CD14-positive monocyte (primary cell): ENCODE data around the gene UNK. TPM values are rescaled to one million over a fixed set of nuclear protein-coding genes. Genes with fewer than 3 reads are reported as not detected.

Experiments used
- DNase-seq, 3 donors: peaks; one replicate each; pipeline ENCODE4 v3.0.0-alpha.2; 2011 to 2022
- H2AFZ ChIP-seq: 2 replicates; pipeline ENCODE4 v1.6.0; 2012; ENCODE audit warnings: mild to moderate bottlenecking, low read depth, low read length, inconsistent platforms; ENCODE audit not compliant: insufficient read depth, poor library complexity, severe bottlenecking
- H3K27ac ChIP-seq, 2 donors: 1 replicate in 1 of 2; 2 replicates in 1 of 2; pipeline ENCODE4 v1.5.1; 2012 to 2013; ENCODE audit warnings: low read length in 2 of 2, control low read depth in 1 of 2, inconsistent platforms in 1 of 2, low read depth in 1 of 2, mild to moderate bottlenecking in 1 of 2
- H3K27me3 ChIP-seq, 2 donors: one replicate each; pipeline versions ENCODE4 v1.6.0 to v1.6.1; 2011 to 2013; ENCODE audit warnings: low read length in 2 of 2; ENCODE audit not compliant: control insufficient read depth in 2 of 2, insufficient read depth in 2 of 2
- H3K36me3 ChIP-seq, 2 donors: replicated peaks in 1 of 2; 1 replicate in 1 of 2; 2 replicates in 1 of 2; pipeline versions ENCODE4 v1.5.1 to v1.6.1; 2012 to 2013; ENCODE audit warnings: low read length in 2 of 2, control low read depth in 1 of 2, inconsistent platforms in 1 of 2, mild to moderate bottlenecking in 1 of 2; ENCODE audit not compliant: insufficient read depth in 2 of 2, control insufficient read depth in 1 of 2
- H3K4me1 ChIP-seq, 2 donors: 1 replicate in 1 of 2; 2 replicates in 1 of 2; pipeline versions ENCODE4 v1.5.1 to v1.6.1; 2012 to 2013; ENCODE audit warnings: low read length in 2 of 2, control low read depth in 1 of 2, inconsistent platforms in 1 of 2, mild to moderate bottlenecking in 1 of 2, moderate library complexity in 1 of 2; ENCODE audit not compliant: insufficient read depth in 2 of 2, control insufficient read depth in 1 of 2
- H3K4me2 ChIP-seq: replicated peaks from 2 replicates; pipeline ENCODE3; 2012; ENCODE audit warnings: low read length, moderate library complexity, mild to moderate bottlenecking; ENCODE audit not compliant: poor library complexity, severe bottlenecking; ENCODE audit errors: extremely low read depth
- H3K4me3 ChIP-seq, 3 experiments: fragments of 200-600 bp in 1 of 3; sonication (generic) in 1 of 3; replicated peaks in 1 of 3; 1 replicate in 2 of 3; 2 replicates in 1 of 3; pipeline ENCODE4 v1.5.1; 2011 to 2013; ENCODE audit warnings: low read length in 3 of 3, mild to moderate bottlenecking in 3 of 3, control low read depth in 2 of 3, low read depth in 2 of 3, inconsistent platforms in 1 of 3, moderate library complexity in 1 of 3
- H3K79me2 ChIP-seq: 2 replicates; pipeline ENCODE4 v1.6.0; 2012; ENCODE audit warnings: mild to moderate bottlenecking, control low read depth, inconsistent platforms, low read length, moderate library complexity; ENCODE audit not compliant: insufficient read depth
- H3K9ac ChIP-seq: 2 replicates; pipeline ENCODE4 v1.6.0; 2017; ENCODE audit warnings: low read length, mild to moderate bottlenecking; ENCODE audit not compliant: insufficient read depth, poor library complexity, severe bottlenecking
- H3K9me3 ChIP-seq, 2 donors: replicated peaks in 1 of 2; 1 replicate in 1 of 2; 2 replicates in 1 of 2; pipeline versions ENCODE4 v1.5.1 to v1.6.1; 2012 to 2013; ENCODE audit warnings: low read length in 2 of 2, control low read depth in 1 of 2; ENCODE audit not compliant: control insufficient read depth in 1 of 2, insufficient read depth in 1 of 2
- H4K20me1 ChIP-seq: 2 replicates; pipeline ENCODE4 v1.6.0; 2012; ENCODE audit warnings: mild to moderate bottlenecking, low read length, control low read depth, moderate library complexity; ENCODE audit not compliant: insufficient read depth
- H3K27ac Mint-ChIP-seq, 7 donors: one replicate each; pipeline ENCODE4 v1.8.0; 2020; ENCODE audit warnings: mild to moderate bottlenecking in 7 of 7, mixed read lengths in 7 of 7, moderate library complexity in 6 of 7, inconsistent platforms in 2 of 7
- H3K27me3 Mint-ChIP-seq, 3 donors: one replicate each; pipeline ENCODE4 v1.8.0; 2021 to 2022; ENCODE audit warnings: low read depth in 3 of 3, mild to moderate bottlenecking in 3 of 3, mixed read lengths in 3 of 3, moderate library complexity in 3 of 3, inconsistent platforms in 1 of 3
- H3K36me3 Mint-ChIP-seq, 2 donors: one replicate each; pipeline ENCODE4 v1.8.0; 2020; ENCODE audit warnings: mixed read lengths in 2 of 2, inconsistent platforms in 1 of 2, mild to moderate bottlenecking in 1 of 2
- H3K4me1 Mint-ChIP-seq: one replicate; pipeline ENCODE4 v1.8.0; 2020; ENCODE audit warnings: mild to moderate bottlenecking, mixed read lengths
- H3K4me3 Mint-ChIP-seq, 2 donors: one replicate each; pipeline ENCODE4 v1.8.0; 2020; ENCODE audit warnings: mild to moderate bottlenecking in 2 of 2, mixed read lengths in 2 of 2, moderate library complexity in 1 of 2
- H3K9me3 Mint-ChIP-seq, 7 donors: one replicate each; pipeline ENCODE4 v1.8.0; 2020 to 2022; ENCODE audit warnings: mixed read lengths in 7 of 7, mild to moderate bottlenecking in 6 of 7, moderate library complexity in 6 of 7, inconsistent platforms in 2 of 7
- WGBS: methylation state at CpG from one replicate; pipeline ENCODE4 v1.1.5; 2013; ENCODE audit warnings: missing lambda C conversion rate; ENCODE audit not compliant: insufficient coverage; 5-methylcytosine and 5-hydroxymethylcytosine counted together
- intact Hi-C, 2 donors: fragments of 100-400 bp; cut with micrococcal nuclease; formaldehyde crosslinking; loops; one replicate each; pipeline versions ENCODE4 v1.15.0 to v1.15.1; 2023
- polyA plus RNA-seq, 3 donors: library from polyadenylated mRNA; depleted of rRNA in 1 of 3; unstranded in 2 of 3; stranded (reverse) in 1 of 3; fragments of 300-500 nt in 2 of 3; fragments of >200 nt in 1 of 3; fragmentation: Illumina TruSeq in 2 of 3; gene quantifications; 1 replicate in 2 of 3; 2 replicates in 1 of 3; pipeline ENCODE4 v1.2.3, GENCODE V29; 2012 to 2021
- TF ChIP-seq, protein P1 (sequence below): fragments of 200-600 bp; IDR thresholded peaks from one replicate; pipeline ENCODE4 v1.8.0; 2022; ENCODE audit warnings: antibody characterized with exemption, mild to moderate bottlenecking

UNK gene
- polyA plus RNA-seq, 3 donors: 6.3 to 12.9 (median 7.8) TPM

DNA sequence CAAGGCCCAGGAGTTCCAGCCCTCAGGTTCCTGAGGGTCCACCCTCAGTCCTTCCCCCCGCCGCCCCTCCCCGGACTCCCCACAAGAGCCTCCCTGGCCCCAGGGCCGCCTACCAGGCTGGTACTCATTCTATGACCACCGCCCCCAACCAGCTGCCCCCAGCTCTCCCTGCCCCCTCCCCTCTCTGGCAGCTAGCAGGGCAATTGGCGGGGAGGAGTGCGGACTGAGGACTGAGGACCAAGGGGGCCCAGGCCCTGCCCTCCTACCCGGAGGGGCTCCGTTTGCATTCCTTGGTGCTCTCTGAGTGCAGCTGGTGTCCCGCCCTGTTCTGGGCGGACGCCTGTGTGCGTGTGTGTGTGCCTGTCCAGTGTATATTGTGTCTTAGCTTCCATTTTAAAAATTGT is 40.5 kb downstream of the UNK start:
- Histone ChIP-seq H3K4me3 (no peak overlapping the region), H3K9me3 (no peaks in the 10 kb centered on the region), H3K9ac (no peak overlapping the region), H2AFZ (no peak overlapping the region), H3K27ac (peak overlapping the region in 1 of 2 donors; percentile 40), H3K36me3 (peaks cover 49 to 82% of the 10 kb centered on the region in 2 donors), H3K4me2 (no peak overlapping the region), H3K4me1 (no peaks in the 10 kb centered on the region), H3K27me3 (no peaks in the 10 kb centered on the region), H3K79me2 (no peaks in the 10 kb centered on the region), H4K20me1 (peaks cover 39% of the 10 kb centered on the region)
- Mint-ChIP-seq H3K27ac (peak overlapping the region in 4 of 7 donors; percentile 2 to 53 (median 34)), H3K9me3 (no peaks in the 10 kb centered on the region), H3K4me1 (peaks cover 9% of the 10 kb centered on the region), H3K4me3 (no peak overlapping the region), H3K27me3 (no peaks in the 10 kb centered on the region), H3K36me3 (peaks cover 36 to 65% of the 10 kb centered on the region in 2 donors)
- WGBS: 100% methylated on average over 7 of the region's 13 CpGs
- intact Hi-C loops: loop anchor here in 1 of 2 donors (5.0 kb wide), 1 partner anchor 33 kb away; no protein-coding TSS in a partner anchor
- no peak for DNase-seq
- TF ChIP-seq, protein P1, sequence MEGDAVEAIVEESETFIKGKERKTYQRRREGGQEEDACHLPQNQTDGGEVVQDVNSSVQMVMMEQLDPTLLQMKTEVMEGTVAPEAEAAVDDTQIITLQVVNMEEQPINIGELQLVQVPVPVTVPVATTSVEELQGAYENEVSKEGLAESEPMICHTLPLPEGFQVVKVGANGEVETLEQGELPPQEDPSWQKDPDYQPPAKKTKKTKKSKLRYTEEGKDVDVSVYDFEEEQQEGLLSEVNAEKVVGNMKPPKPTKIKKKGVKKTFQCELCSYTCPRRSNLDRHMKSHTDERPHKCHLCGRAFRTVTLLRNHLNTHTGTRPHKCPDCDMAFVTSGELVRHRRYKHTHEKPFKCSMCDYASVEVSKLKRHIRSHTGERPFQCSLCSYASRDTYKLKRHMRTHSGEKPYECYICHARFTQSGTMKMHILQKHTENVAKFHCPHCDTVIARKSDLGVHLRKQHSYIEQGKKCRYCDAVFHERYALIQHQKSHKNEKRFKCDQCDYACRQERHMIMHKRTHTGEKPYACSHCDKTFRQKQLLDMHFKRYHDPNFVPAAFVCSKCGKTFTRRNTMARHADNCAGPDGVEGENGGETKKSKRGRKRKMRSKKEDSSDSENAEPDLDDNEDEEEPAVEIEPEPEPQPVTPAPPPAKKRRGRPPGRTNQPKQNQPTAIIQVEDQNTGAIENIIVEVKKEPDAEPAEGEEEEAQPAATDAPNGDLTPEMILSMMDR: no peak

DNA sequence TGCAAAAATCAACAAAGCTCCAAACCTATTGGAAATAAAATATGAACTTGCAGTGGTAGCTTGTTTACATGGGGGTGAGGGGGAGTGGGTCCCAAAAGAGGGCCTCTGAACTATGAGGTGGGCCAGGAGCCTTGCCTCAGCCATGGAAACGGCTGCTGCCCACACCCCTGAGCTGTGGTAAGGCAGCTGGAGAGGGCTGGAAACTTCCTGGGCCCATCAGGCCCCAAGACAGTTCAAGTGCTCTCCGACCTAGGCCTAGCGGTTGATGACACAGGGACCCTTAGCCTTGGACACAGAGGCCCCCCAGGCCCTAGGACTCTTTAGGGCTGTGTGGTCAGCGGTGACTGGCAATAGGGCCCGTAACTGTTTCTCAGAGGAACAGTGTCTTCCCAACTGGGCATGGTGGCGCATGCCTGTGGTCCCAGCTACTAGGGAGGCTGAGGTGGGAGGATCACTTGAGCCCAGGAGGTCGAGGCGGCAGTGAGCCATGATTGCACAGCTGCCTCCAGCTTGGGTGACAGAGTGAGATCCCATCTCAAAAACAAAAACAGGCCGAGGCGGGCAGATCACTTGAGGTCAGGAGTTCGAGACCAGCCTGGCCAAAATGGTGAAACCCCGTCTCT is 41.3 kb downstream of the UNK start:
- DNase-seq: no peak
- Histone ChIP-seq H3K27ac (peak overlapping the region in 1 of 2 donors; percentile 45), H3K4me1 (no peaks in the 10 kb centered on the region), H2AFZ (no peak overlapping the region), H4K20me1 (peaks cover 46% of the 10 kb centered on the region), H3K9me3 (no peaks in the 10 kb centered on the region), H3K4me2 (no peak overlapping the region), H3K9ac (no peak overlapping the region), H3K4me3 (no peak overlapping the region), H3K27me3 (no peaks in the 10 kb centered on the region), H3K79me2 (no peaks in the 10 kb centered on the region), H3K36me3 (peaks cover 50 to 82% of the 10 kb centered on the region in 2 donors)
- peaks cover 9% of the 10 kb centered on the region for H3K4me1 Mint-ChIP-seq
- H3K27ac Mint-ChIP-seq: peak overlapping the region in 1 of 7 donors; percentile 66
- peaks cover 40 to 65% of the 10 kb centered on the region in 2 donors for H3K36me3 Mint-ChIP-seq
- H3K27me3 Mint-ChIP-seq: no peaks in the 10 kb centered on the region
- TF ChIP-seq, protein P1: no peak
- no peak overlapping the region for H3K4me3 Mint-ChIP-seq
- H3K9me3 Mint-ChIP-seq: no peaks in the 10 kb centered on the region
- intact Hi-C loops: loop anchor here in 1 of 2 donors (5.0 kb wide), 1 partner anchor 34 kb away; no protein-coding TSS in a partner anchor
- WGBS: 88% methylated on average over 6 of the region's 12 CpGs
